D721Med (cell line): ENCODE measurements around the gene DLGAP1.
"Not testable (repeated sequence)": the region's sequence is repeated elsewhere in the genome, so short reads cannot be mapped to it uniquely, and the experiment has no call there.

Experiments used
- DNase-seq: peaks from one replicate; pipeline ENCODE4 v3.0.0; 2011; ENCODE audit warnings: low spot score; ENCODE audit not compliant: insufficient read length
- FAIRE-seq: peaks from 2 replicates; lab custom pipeline; 2011; peaks lifted over from hg19 to GRCh38; lab: Jason Lieb, UNC
- TF ChIP-seq, protein P1 (sequence below): IDR thresholded peaks from 2 replicates; pipeline ENCODE4 v1.5.1; 2012; ENCODE audit warnings: mild to moderate bottlenecking, control low read depth; ENCODE audit not compliant: insufficient read depth; ENCODE audit errors: missing control alignments

DLGAP1 gene

DNA sequence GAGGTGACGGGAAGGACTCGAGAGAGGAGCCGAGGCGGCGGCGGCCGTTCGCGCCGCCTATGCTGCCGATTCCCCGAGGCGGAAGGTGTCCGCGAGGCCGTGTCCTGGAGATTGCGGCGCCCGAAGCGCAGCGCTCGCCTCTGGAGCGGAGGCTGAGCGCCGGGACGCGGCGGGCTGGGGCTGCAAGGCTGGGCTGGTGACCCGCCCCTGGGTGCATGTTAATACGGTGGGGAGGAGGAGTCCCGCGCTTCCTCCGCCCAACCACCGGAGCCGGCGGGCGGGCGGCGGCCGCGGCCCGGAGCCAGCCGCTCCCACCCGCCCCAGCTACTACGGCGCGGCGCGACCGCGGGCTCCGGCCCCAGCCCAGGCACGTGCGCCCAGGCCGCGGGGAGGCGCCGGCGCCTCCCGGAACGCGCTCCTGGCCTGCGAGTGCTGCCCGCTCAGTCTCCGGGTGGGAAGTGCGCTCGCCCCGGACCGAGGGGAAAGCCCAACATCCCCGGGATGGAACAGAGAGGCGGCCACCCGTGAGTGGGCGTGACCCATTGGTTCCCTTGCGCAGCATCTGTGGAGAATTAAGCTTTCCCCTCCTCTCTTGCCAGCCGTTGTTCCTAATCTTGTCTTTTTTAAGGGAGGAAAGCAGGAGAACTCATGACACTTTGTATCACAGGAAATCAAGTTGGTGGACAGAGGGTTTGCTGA lies at the start of gene DLGAP1:
Gene DLGAP1 (minus strand): TSS at position 195 of the 699 bp plus-strand sequence.
- DNase-seq = no peak
- no peak for FAIRE-seq
- TF ChIP-seq, protein P1, sequence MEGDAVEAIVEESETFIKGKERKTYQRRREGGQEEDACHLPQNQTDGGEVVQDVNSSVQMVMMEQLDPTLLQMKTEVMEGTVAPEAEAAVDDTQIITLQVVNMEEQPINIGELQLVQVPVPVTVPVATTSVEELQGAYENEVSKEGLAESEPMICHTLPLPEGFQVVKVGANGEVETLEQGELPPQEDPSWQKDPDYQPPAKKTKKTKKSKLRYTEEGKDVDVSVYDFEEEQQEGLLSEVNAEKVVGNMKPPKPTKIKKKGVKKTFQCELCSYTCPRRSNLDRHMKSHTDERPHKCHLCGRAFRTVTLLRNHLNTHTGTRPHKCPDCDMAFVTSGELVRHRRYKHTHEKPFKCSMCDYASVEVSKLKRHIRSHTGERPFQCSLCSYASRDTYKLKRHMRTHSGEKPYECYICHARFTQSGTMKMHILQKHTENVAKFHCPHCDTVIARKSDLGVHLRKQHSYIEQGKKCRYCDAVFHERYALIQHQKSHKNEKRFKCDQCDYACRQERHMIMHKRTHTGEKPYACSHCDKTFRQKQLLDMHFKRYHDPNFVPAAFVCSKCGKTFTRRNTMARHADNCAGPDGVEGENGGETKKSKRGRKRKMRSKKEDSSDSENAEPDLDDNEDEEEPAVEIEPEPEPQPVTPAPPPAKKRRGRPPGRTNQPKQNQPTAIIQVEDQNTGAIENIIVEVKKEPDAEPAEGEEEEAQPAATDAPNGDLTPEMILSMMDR = peak; percentile 2

DNA sequence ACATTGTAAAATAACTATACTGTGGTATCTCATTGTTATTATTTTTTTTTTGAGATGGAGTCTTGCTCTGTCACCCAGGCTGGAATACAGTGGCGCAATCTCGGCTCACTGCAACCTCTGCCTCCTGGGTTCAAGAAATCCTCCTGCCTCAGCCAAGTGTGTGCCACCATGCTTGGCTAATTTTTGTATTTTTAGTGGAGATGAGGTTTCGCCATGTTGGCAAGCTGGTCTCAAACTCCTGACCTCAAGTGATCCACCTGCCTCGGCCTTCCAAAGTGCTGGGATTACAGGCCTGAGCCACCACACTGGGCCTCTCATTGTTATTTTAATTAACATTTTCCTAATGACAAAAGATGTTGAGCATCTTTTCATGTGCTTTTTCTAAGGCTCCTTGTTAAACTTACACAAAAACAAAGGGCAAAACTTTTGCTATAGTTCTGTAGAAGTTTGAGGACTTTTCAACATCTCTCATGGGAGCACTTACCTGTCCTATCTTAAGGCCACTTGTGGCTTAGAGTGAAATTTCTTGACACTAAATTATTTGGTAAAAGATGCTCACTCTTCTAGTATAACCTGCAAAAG lies 39.7 kb upstream of the DLGAP1 start:
- DNase-seq, FAIRE-seq: not testable (repeated sequence)

DNA sequence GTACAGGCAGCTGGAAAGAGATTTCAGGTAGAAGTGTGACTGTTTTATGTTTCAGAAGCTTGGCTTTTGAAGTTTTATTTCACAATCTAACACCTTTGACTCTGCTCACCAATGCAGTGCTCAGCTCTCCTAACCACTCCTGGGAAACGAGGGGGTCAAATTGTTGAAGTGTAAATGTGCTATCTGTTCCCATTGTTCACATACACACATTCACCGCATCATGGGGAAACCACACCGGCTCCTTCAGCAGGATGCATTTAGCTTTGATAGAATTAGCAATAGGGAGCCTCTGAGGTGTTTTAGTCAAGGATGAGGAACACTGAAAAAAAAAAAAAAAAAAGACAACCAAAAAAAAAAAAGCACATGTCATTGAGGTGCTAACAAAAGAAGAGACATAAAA lies 13.4 kb upstream of the DLGAP1 start:
- FAIRE-seq (no peak), DNase-seq (no peak)
- TF ChIP-seq, protein P1 = no peak

- no peak for DNase-seq
- no peak for FAIRE-seq
- TF ChIP-seq, protein P1 = no peak
These were observed 482 bp downstream of the DLGAP1 start for GRCh38 chr18:4454537-4455112.

DNA sequence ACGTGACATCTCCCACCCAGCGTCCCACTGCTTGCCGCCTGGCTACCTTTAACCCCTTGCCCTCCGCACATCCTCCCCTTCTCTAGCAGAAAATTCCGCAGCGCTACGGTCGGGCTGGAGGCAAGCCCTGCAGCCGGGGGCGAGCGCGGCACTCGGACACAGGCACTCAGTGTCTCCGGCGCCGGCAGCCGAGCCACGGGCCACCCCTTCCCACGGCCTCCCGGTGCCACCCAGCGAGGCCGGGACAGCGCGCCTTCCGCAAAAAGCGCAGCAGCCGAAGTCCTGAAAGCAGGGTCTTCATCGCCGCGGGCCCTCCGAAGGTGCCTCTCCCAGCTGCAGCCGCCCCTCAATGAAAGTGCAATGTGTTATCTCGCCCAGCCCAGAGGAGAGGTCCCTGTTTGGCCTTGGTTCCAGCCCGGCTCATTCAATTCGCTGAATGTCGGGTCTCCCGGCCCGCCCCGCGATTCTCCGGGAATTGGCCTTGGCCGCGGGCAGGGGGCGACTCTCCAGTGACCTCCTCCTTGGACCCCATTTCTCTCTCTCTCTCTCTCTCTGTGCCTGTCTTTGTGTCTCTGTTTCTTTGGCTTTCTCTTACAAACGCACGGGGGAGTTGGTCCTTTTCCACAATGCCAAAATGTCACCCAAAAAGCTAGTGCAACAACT lies 1.1 kb downstream of the DLGAP1 start:
- FAIRE-seq (no peak), DNase-seq (no peak)
- TF ChIP-seq, protein P1 = peak; percentile 6

- DNase-seq = no peak
- TF ChIP-seq, protein P1 = no peak
- peak; percentile 53 for FAIRE-seq
These were observed 1.6 kb downstream of the DLGAP1 start for GRCh38 chr18:4453567-4453873.

GRCh38 chr18:4450065-4450658 lies 4.9 kb downstream of the DLGAP1 start:
- DNase-seq (no peak), FAIRE-seq (no peak)
- TF ChIP-seq, protein P1 = peak; percentile 31
